Stomach (tissue), 9 donors: ENCODE measurements around the gene SMAD4. TPM values are rescaled to one million over a fixed set of nuclear protein-coding genes. Genes with fewer than 3 reads are reported as not detected.
A peak's percentile ranks its signal among the peaks of the same experiment; 100 is the strongest.

ENCODE experiments used
- DNase-seq, 2 donors: peaks; one replicate each; pipeline versions ENCODE4 v3.0.0 to v3.0.0-alpha.2; 2013 to 2019
- H3K27ac ChIP-seq, 5 donors: fragments of 200-600 bp in 4 of 5; sonication (generic) in 4 of 5; one replicate each; pipeline ENCODE4 v1.5.1; 2013 to 2019; ENCODE audit warnings: mild to moderate bottlenecking in 1 of 5, moderate library complexity in 1 of 5
- H3K27me3 ChIP-seq, 3 donors: fragments of 200-600 bp; sonication (generic); one replicate each; pipeline ENCODE4 v1.5.1; 2017 to 2019; ENCODE audit warnings: mixed run types in 1 of 3
- H3K36me3 ChIP-seq, 4 donors: fragments of 200-600 bp; sonication (generic); 1 replicate in 3 of 4; 2 replicates in 1 of 4; pipeline ENCODE4 v1.5.1; 2016 to 2019
- H3K4me1 ChIP-seq, 4 donors: fragments of 200-600 bp; sonication (generic); one replicate each; pipeline ENCODE4 v1.5.1; 2016 to 2019
- H3K4me3 ChIP-seq, 4 donors: fragments of 200-600 bp; sonication (generic) in 3 of 4; one replicate each; pipeline ENCODE4 v1.5.1; 2016 to 2019; ENCODE audit warnings: mild to moderate bottlenecking in 1 of 4
- H3K9me3 ChIP-seq, 4 donors: fragments of 200-600 bp; sonication (generic); one replicate each; pipeline ENCODE4 v1.5.1; 2016 to 2019
- CTCF ChIP-seq, 7 experiments: fragments of 450-650 bp in 4 of 7; fragments of 200-600 bp in 3 of 7; sonication (generic) in 3 of 7; IDR thresholded peaks; one replicate each; pipeline ENCODE4 v1.5.1; 2016 to 2019; ENCODE audit warnings: antibody characterized with exemption in 7 of 7, control low read depth in 2 of 7, mild to moderate bottlenecking in 1 of 7
- EP300 ChIP-seq: sonication (generic); formaldehyde crosslinking; IDR thresholded peaks from one replicate; pipeline ENCODE4 v1.6.1; 2017; ENCODE audit warnings: antibody characterized with exemption
- POLR2A ChIP-seq, 4 donors: fragments of 450-650 bp; IDR thresholded peaks; one replicate each; pipeline ENCODE4 v1.6.1; 2016; ENCODE audit warnings: antibody characterized with exemption in 4 of 4, control low read depth in 2 of 4, mild to moderate bottlenecking in 1 of 4, moderate library complexity in 1 of 4
- POLR2AphosphoS5 ChIP-seq, 3 donors: sonication (generic); formaldehyde crosslinking; IDR thresholded peaks; one replicate each; pipeline ENCODE4 v1.6.1; 2016; ENCODE audit warnings: antibody characterized with exemption in 3 of 3
- WGBS, 5 donors: extraction: QIAGEN DNeasy Blood & Tissue Kit in 3 of 5; methylation state at CpG; one replicate each; pipeline versions ENCODE4 v1.1.5 to v1.1.7; 2013 to 2018; 5-methylcytosine and 5-hydroxymethylcytosine counted together
- intact Hi-C: fragments of 100-400 bp; cut with DNase I; formaldehyde crosslinking; loops from one replicate; pipeline ENCODE4 v1.15.1; 2023; ENCODE audit warnings: low total_unique reads
- polyA plus RNA-seq, 3 donors: library from polyadenylated mRNA; stranded (reverse); fragments of 200-250 nt; gene quantifications; one replicate each; pipeline ENCODE4 v1.2.3, GENCODE V29; 2013
- total RNA-seq, 5 donors: library from RNA; depleted of rRNA; stranded (reverse); fragments of >200 nt; gene quantifications; one replicate each; pipeline versions ENCODE4 v1.1.0 to v1.2.3, GENCODE V29; 2014 to 2016
- donor health status: healthy with polysubstance abuse.
- donor health status: Bipolar disorder and iron deficiency.
- donor health status: healthy.

The SMAD4 gene
- total and polyA plus RNA-seq, 8 donors = 10.4 to 184 (median 68.1) TPM

GRCh38 chr18:51049137-51049536, 19.1 kb downstream of the SMAD4 start:
- Histone ChIP-seq H3K4me1 (peaks cover 11 to 63% (median 38%) of the 10 kb centered on the region in 4 donors), H3K27me3 (no peaks in the 10 kb centered on the region), H3K27ac (no peak overlapping the region), H3K9me3 (no peaks in the 10 kb centered on the region), H3K36me3 (peaks cover 0 to 47% (median 43%) of the 10 kb centered on the region in 4 donors), H3K4me3 (no peak overlapping the region)
- WGBS, 5 donors = 90 to 95% (median 92%) methylated on average over 2 of the region's 2 CpGs
- no peak for TF ChIP-seq POLR2AphosphoS5 (IDR thresholded peaks at IDR 0.05)
- no peak for TF ChIP-seq EP300
- no peak for TF ChIP-seq POLR2A (IDR thresholded peaks at IDR 0.05)
- no peak for TF ChIP-seq CTCF (IDR thresholded peaks at IDR 0.05)
- intact Hi-C loops = no loop called here
- no peak for DNase-seq

GRCh38 chr18:51051105-51051712, 21.2 kb downstream of the SMAD4 start:
- Histone ChIP-seq H3K4me3 (no peak overlapping the region), H3K36me3 (peaks cover 0 to 65% (median 59%) of the 10 kb centered on the region in 4 donors), H3K9me3 (no peaks in the 10 kb centered on the region), H3K27ac (no peak overlapping the region), H3K4me1 (peaks cover 0 to 53% (median 23%) of the 10 kb centered on the region in 4 donors), H3K27me3 (no peaks in the 10 kb centered on the region)
- no peak for TF ChIP-seq EP300
- peak in 5 of 7 experiments; percentile 58 to 80 (median 73) for TF ChIP-seq CTCF (IDR thresholded peaks at IDR 0.05)
- intact Hi-C loops = no loop called here
- DNase-seq = peak in 1 of 2 donors; percentile 78
- 31 to 43% (median 39%) methylated on average over 2 of the region's 2 CpGs for WGBS, 5 donors

GRCh38 chr18:51053814-51054213, 23.8 kb downstream of the SMAD4 start:
- Histone ChIP-seq H3K27ac (peak overlapping the region in 2 of 5 donors; percentile 32 to 59), H3K27me3 (no peaks in the 10 kb centered on the region), H3K4me1 (peaks cover 0 to 42% (median 18%) of the 10 kb centered on the region in 4 donors), H3K4me3 (no peak overlapping the region), H3K36me3 (peaks cover 0 to 69% (median 60%) of the 10 kb centered on the region in 4 donors), H3K9me3 (no peaks in the 10 kb centered on the region)
- no peak for TF ChIP-seq POLR2AphosphoS5 (IDR thresholded peaks at IDR 0.05)
- TF ChIP-seq CTCF (IDR thresholded peaks at IDR 0.05) = no peak
- no peak for TF ChIP-seq POLR2A (IDR thresholded peaks at IDR 0.05)
- TF ChIP-seq EP300 = no peak
- intact Hi-C loops = no loop called here
- peak in 1 of 2 donors; percentile 31 for DNase-seq

GRCh38 chr18:51054764-51055163, 24.8 kb downstream of the SMAD4 start:
- DNase-seq = no peak
- peaks cover 5 to 69% (median 61%) of the 10 kb centered on the region in 4 donors for H3K36me3 ChIP-seq
- no peak overlapping the region for H3K27ac ChIP-seq
- no peak overlapping the region for H3K4me3 ChIP-seq
- intact Hi-C loops = no loop called here
- peaks cover 0 to 42% (median 18%) of the 10 kb centered on the region in 4 donors for H3K4me1 ChIP-seq
- no peak for TF ChIP-seq POLR2A (IDR thresholded peaks at IDR 0.05)
- TF ChIP-seq POLR2AphosphoS5 (IDR thresholded peaks at IDR 0.05) = no peak
- no peak for TF ChIP-seq EP300
- no peak for TF ChIP-seq CTCF (IDR thresholded peaks at IDR 0.05)
- H3K9me3 ChIP-seq = no peaks in the 10 kb centered on the region
- WGBS, 5 donors = 87 to 97% (median 94%) methylated on average over 3 of the region's 3 CpGs
- no peaks in the 10 kb centered on the region for H3K27me3 ChIP-seq
